Measurements from ENCODE around the gene MED12.

The MED12 gene

DNA sequence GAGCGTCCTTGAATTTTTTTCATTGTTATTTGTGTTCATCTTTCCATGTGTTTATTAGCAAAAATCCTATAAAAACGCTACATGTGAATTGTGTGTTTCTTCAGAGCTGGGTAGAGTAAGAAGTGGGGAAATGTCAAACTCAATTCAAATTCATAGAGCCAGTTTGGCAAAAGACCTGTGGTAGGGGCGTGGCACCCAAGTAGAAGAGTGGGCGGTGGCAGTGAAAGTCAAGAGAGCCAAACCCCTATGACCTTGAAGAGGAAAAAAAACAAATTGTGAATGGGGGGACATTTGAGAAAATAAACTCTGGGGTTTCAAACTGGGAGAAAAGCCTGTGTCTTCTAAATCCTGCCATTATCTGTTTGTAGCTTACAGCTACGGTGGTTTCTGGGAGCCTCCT lies 27.1 kb upstream of the MED12 start:
- no peak overlapping the region for H3K4me3 ChIP-seq (ENCODE audit: low read depth, low read length)
- no peak for TF ChIP-seq CTCF (IDR thresholded peaks at IDR 0.05; ENCODE audit: low read depth, low read length)

DNA sequence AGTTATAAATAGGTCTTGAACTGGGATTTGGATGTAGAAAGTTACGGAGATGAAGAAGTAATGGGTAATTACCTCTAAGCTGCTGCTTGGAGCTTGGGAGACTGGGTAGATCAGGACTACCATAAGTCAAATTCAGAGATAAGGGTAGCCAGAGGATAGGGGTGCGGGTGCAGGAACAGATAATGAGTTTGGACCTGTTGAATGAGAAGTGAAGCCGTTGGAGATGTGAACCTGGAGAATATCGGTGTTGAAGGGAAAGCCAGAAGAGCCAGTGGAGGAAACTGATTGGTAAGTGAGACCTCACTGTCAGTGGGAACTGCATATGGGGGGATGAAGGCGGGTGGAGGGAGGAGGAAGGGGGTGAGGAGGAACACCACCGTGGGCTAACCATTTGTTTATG lies 23.4 kb upstream of the MED12 start:
- no peak for TF ChIP-seq CTCF (IDR thresholded peaks at IDR 0.05; ENCODE audit: low read depth, low read length)
- peak overlapping the region; percentile 66 for H3K4me3 ChIP-seq (ENCODE audit: low read depth, low read length)

- no peak for TF ChIP-seq CTCF (IDR thresholded peaks at IDR 0.05; ENCODE audit: low read depth, low read length)
- peak within 1 kb of the TSS; percentile 66 for H3K4me3 ChIP-seq (ENCODE audit: low read depth, low read length)
Measured at GRCh38 chrX:71095555-71095980, 22.8 kb upstream of the MED12 start, which contains the start of gene FOXO4. Gene FOXO4, plus strand, starts transcription at chrX:71095851. Its CDS starts 678 bp downstream, at chrX:71096529.

DNA sequence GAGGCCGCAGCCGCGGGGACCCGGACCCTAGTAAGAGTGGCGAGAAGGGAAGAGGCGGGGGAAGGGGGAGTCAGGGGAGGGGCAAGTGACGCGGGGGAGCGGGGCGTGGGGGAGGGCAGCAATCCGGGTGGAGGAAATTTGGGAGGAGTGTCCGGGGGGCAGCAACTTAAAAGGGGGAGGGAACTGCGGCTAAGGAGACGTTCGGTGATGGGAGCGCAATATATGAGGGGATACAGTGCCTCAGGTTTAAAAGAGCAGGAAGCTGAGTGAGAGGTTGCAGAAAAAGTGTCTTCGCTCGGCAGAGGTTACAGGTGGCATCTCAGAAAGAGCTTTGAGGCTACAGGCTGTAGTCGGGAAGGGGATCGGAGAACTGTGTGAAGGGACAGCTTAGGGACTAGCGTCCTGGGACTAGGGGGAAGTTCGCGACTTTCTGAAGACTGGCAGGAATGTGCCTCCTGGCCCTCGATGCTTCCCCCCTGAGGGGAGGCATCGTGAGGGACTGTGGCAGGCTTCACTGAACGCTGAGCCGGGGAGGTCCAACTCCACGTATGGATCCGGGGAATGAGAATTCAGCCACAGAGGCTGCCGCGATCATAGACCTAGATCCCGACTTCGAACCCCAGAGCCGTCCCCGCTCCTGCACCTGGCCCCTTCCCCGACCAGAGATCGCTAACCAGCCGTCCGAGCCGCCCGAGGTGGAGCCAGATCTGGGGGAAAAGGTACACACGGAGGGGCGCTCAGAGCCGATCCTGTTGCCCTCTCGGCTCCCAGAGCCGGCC lies 22.2 kb upstream of the MED12 start:
- TF ChIP-seq CTCF (IDR thresholded peaks at IDR 0.05; ENCODE audit: low read depth, low read length), result no peak
- H3K4me3 ChIP-seq (ENCODE audit: low read depth, low read length), result peak overlapping the region; percentile 66

- peak overlapping the region; percentile 66 for H3K4me3 ChIP-seq (ENCODE audit: low read depth, low read length)
- TF ChIP-seq CTCF (IDR thresholded peaks at IDR 0.05; ENCODE audit: low read depth, low read length), result no peak
Measured at GRCh38 chrX:71096760-71097032, 21.7 kb upstream of the MED12 start.

- peak; percentile 28; the same call in 1 of the 2 replicates for TF ChIP-seq CTCF (IDR thresholded peaks at IDR 0.05; ENCODE audit: low read depth, low read length)
- H3K4me3 ChIP-seq (ENCODE audit: low read depth, low read length), result no peak overlapping the region
Measured at GRCh38 chrX:71098302-71098701, 20.1 kb upstream of the MED12 start.

GRCh38 chrX:71098951-71099506 lies 19.4 kb upstream of the MED12 start:
- TF ChIP-seq CTCF (IDR thresholded peaks at IDR 0.05; ENCODE audit: low read depth, low read length), result no peak
- H3K4me3 ChIP-seq (ENCODE audit: low read depth, low read length), result no peak overlapping the region

Measured in WI38 (cell line).